OCI-LY1 (cell line): ENCODE measurements around the gene DOCK6.

ENCODE experiments used
- EZH2 ChIP-seq: fragments of 200-600 bp; sonication (generic), shearing (Covaris generic); IDR thresholded peaks from 2 replicates; pipeline ENCODE4 v1.8.0; 2017; ENCODE audit warnings: borderline replicate concordance, mixed run types, mild to moderate bottlenecking, antibody characterized with exemption, low read length, moderate library complexity, mixed read lengths
- TF ChIP-seq, protein P1 (sequence below): fragments of 200-600 bp; sonication (generic), shearing (Covaris generic); IDR thresholded peaks from 2 replicates; pipeline ENCODE4 v1.5.1; 2017; ENCODE audit warnings: mild to moderate bottlenecking, antibody characterized with exemption, low read length, moderate library complexity, mixed read lengths

DNA sequence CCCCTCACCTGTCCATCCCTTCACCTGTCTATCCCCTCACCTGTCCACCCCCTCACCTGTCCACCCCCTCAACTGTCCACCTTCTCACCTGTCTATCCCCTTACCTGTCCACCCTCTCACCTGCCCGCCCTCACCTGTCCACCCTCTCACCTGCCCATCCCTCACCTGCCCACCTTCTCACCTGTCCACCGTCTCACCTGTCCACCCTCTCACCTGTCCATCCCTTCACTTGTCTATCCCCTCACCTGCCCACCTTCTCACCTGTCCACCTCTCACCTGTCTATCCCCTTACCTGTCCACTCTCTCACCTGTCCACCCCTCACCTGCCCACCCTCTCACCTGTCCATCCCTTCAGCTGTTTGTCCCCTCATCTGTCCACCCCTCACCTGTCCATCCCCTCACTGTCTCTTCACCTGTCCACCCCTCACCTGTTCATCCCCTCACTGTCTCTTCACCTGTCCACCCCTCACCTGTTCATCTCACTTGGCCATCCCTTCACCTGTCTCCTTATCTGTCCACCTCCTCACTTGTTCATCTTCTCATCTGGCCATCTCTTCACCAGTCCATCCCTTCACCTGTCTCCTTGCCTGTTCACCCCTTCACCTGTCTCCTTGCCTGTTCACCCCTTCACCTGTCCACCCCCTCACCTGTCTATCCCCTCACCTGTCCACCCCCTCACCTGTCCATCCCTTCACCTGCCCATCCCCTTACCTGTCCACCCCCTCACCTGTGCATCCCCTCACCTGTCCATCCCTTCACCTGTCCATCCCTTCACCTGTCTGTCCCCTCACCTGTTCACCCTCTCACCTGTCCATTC, 52.3 kb downstream of the DOCK6 start:
- TF ChIP-seq EZH2, result no peak
- TF ChIP-seq, protein P1, sequence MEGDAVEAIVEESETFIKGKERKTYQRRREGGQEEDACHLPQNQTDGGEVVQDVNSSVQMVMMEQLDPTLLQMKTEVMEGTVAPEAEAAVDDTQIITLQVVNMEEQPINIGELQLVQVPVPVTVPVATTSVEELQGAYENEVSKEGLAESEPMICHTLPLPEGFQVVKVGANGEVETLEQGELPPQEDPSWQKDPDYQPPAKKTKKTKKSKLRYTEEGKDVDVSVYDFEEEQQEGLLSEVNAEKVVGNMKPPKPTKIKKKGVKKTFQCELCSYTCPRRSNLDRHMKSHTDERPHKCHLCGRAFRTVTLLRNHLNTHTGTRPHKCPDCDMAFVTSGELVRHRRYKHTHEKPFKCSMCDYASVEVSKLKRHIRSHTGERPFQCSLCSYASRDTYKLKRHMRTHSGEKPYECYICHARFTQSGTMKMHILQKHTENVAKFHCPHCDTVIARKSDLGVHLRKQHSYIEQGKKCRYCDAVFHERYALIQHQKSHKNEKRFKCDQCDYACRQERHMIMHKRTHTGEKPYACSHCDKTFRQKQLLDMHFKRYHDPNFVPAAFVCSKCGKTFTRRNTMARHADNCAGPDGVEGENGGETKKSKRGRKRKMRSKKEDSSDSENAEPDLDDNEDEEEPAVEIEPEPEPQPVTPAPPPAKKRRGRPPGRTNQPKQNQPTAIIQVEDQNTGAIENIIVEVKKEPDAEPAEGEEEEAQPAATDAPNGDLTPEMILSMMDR, result no peak
